Calu3 (cell line): ENCODE results near the gene PKMYT1. TPM values are rescaled to one million over a fixed set of nuclear protein-coding genes. Genes with fewer than 3 reads are reported as not detected.

ENCODE experiments used
- BruUV-seq: library from RNA; stranded (reverse); fragments of 400-500 nt; replicated peaks from 2 replicates; lab custom pipeline; 2021; lab: Mats Ljungman, UMichigan
- CTCF ChIA-PET: fragments of 300-600 bp; sonication (Branson Sonifier 250); formaldehyde crosslinking; loops from one replicate; lab custom pipeline; 2022; ENCODE audit warnings: antibody characterized with exemption; lab: Charles Lee
- DNase-seq: peaks from one replicate; pipeline ENCODE4 v3.0.0; 2022
- H3K27ac Mint-ChIP-seq: one replicate; pipeline ENCODE4 v1.8.0; 2022; ENCODE audit warnings: mixed read lengths; ENCODE audit not compliant: unreplicated experiment
- H3K27me3 Mint-ChIP-seq: one replicate; pipeline ENCODE4 v1.8.0; 2022; ENCODE audit warnings: mixed read lengths; ENCODE audit not compliant: unreplicated experiment
- H3K36me3 Mint-ChIP-seq: one replicate; pipeline ENCODE4 v1.8.0; 2022; ENCODE audit warnings: mild to moderate bottlenecking, moderate library complexity, mixed read lengths; ENCODE audit not compliant: insufficient read depth, unreplicated experiment
- H3K4me1 Mint-ChIP-seq: one replicate; pipeline ENCODE4 v1.8.0; 2022; ENCODE audit warnings: mild to moderate bottlenecking, low read depth, mixed read lengths; ENCODE audit not compliant: unreplicated experiment
- H3K4me3 Mint-ChIP-seq: one replicate; pipeline ENCODE4 v1.8.0; 2022; ENCODE audit warnings: mild to moderate bottlenecking, low read depth, moderate library complexity, mixed read lengths; ENCODE audit not compliant: unreplicated experiment
- H3K9me3 Mint-ChIP-seq: one replicate; pipeline ENCODE4 v1.8.0; 2022; ENCODE audit warnings: low read depth, mixed read lengths; ENCODE audit not compliant: unreplicated experiment
- CTCF ChIP-seq: fragments of 200-600 bp; IDR thresholded peaks from one replicate; pipeline ENCODE4 v1.8.0; 2022; ENCODE audit warnings: antibody characterized with exemption; ENCODE audit not compliant: unreplicated experiment
- intact Hi-C: fragments of 100-400 bp; cut with micrococcal nuclease; formaldehyde crosslinking; loops from one replicate; pipeline ENCODE4 v1.10.0; 2022; ENCODE audit not compliant: unreplicated experiment
- total RNA-seq: library from RNA; stranded (reverse); gene quantifications from 2 replicates; pipeline ENCODE4 v1.2.3, GENCODE V29; 2022

PKMYT1 gene
- total RNA-seq, 1 experiment from 2014 or later, result 107 TPM

- no peak for TF ChIP-seq CTCF
- peaks cover 68% of the 10 kb centered on the region for H3K36me3 Mint-ChIP-seq
- CTCF ChIA-PET, result no interaction called here
- no peak overlapping the region for H3K27ac Mint-ChIP-seq
- H3K9me3 Mint-ChIP-seq, result no peaks in the 10 kb centered on the region
- BruUV-seq, result no TSS peak
- no peak overlapping the region for H3K4me3 Mint-ChIP-seq
- intact Hi-C loops, result no loop called here
- peaks cover 38% of the 10 kb centered on the region for H3K4me1 Mint-ChIP-seq
- DNase-seq, result no peak
- peaks cover 4% of the 10 kb centered on the region for H3K27me3 Mint-ChIP-seq
These were observed 7.2 kb downstream of the PKMYT1 start for GRCh38 chr16:2973093-2973492.

GRCh38 chr16:2971985-2972784 lies 8.1 kb downstream of the PKMYT1 start:
- H3K9me3 Mint-ChIP-seq, result no peaks in the 10 kb centered on the region
- no TSS peak for BruUV-seq
- DNase-seq, result no peak
- peaks cover 68% of the 10 kb centered on the region for H3K36me3 Mint-ChIP-seq
- H3K27me3 Mint-ChIP-seq, result peaks cover 12% of the 10 kb centered on the region
- no peak for TF ChIP-seq CTCF
- intact Hi-C loops, result no loop called here
- H3K4me1 Mint-ChIP-seq, result peaks cover 29% of the 10 kb centered on the region
- no peak overlapping the region for H3K4me3 Mint-ChIP-seq
- no peak overlapping the region for H3K27ac Mint-ChIP-seq
- CTCF ChIA-PET, result no interaction called here

- Mint-ChIP-seq H3K27me3 (peaks cover 12% of the 10 kb centered on the region), H3K27ac (peak overlapping the region; percentile 72), H3K9me3 (no peaks in the 10 kb centered on the region), H3K4me3 (peak overlapping the region; percentile 83), H3K4me1 (peaks cover 25% of the 10 kb centered on the region), H3K36me3 (peaks cover 68% of the 10 kb centered on the region)
- no peak for DNase-seq
- no TSS peak for BruUV-seq
- TF ChIP-seq CTCF, result peak; percentile 3
- intact Hi-C loops, result no loop called here
- CTCF ChIA-PET, result no interaction called here
These were observed 8.9 kb downstream of the PKMYT1 start for GRCh38 chr16:2971134-2971984.

- intact Hi-C loops, result no loop called here
- peak overlapping the region; percentile 72 for H3K27ac Mint-ChIP-seq
- peaks cover 60% of the 10 kb centered on the region for H3K36me3 Mint-ChIP-seq
- BruUV-seq, result no TSS peak
- no peak for TF ChIP-seq CTCF
- peaks cover 19% of the 10 kb centered on the region for H3K27me3 Mint-ChIP-seq
- CTCF ChIA-PET, result interaction anchor here (0.9 to 1.3 kb wide), 9 partner anchors 8 to 288 kb away, joined by 3 to 10 read pairs (median 4); partner anchors contain the start of genes KCTD5, PKMYT1 and TNFRSF12A
- H3K4me3 Mint-ChIP-seq, result peak overlapping the region; percentile 83
- no peak for DNase-seq
- no peaks in the 10 kb centered on the region for H3K9me3 Mint-ChIP-seq
- peaks cover 25% of the 10 kb centered on the region for H3K4me1 Mint-ChIP-seq
These were observed 9.7 kb downstream of the PKMYT1 start for GRCh38 chr16:2970563-2970962.
